Measurements from ENCODE around the gene TSPAN8.

DNA sequence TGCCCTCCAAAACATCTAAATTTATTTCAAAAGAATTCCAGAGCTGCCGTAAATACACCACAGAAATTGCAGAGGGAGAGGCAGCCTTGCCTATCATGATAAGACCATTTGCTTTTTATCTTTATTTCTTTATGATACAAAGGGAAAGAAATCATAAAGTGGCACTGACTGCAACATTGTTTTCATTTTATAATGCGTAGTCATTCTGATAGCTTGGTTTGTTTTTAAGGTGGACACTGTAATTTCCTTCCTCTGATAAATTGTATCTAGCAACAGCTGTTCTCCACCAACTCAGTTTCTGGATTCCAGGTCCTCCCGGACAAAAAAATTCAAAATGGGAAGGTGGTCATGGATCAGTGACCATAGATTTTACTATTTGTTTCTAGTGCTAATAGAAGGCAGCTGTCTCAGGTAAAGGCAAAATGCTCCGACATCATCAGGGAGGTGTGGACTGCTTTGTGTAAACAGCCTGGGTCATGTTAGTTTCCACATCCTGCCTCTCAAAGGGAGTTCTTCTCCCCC lies 623 bp upstream of the TSPAN8 start:
- TF ChIP-seq, protein P1, sequence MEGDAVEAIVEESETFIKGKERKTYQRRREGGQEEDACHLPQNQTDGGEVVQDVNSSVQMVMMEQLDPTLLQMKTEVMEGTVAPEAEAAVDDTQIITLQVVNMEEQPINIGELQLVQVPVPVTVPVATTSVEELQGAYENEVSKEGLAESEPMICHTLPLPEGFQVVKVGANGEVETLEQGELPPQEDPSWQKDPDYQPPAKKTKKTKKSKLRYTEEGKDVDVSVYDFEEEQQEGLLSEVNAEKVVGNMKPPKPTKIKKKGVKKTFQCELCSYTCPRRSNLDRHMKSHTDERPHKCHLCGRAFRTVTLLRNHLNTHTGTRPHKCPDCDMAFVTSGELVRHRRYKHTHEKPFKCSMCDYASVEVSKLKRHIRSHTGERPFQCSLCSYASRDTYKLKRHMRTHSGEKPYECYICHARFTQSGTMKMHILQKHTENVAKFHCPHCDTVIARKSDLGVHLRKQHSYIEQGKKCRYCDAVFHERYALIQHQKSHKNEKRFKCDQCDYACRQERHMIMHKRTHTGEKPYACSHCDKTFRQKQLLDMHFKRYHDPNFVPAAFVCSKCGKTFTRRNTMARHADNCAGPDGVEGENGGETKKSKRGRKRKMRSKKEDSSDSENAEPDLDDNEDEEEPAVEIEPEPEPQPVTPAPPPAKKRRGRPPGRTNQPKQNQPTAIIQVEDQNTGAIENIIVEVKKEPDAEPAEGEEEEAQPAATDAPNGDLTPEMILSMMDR (IDR thresholded peaks at IDR 0.05), result no peak
- no peak for TF ChIP-seq POLR2AphosphoS5 (IDR thresholded peaks at IDR 0.05)
- no peak for TF ChIP-seq POLR2A (IDR thresholded peaks at IDR 0.05)
